A549 (cell line): ENCODE data around the gene BUD31. TPM values are rescaled to one million over a fixed set of nuclear protein-coding genes. Genes with fewer than 3 reads are reported as not detected.

ENCODE experiments used
- ATAC-seq, 2 experiments: fragments of 200-7000 bp in 1 of 2; fragments of >200 bp in 1 of 2; cut with Nextera tagmentation in 1 of 2; cut with Tn5 transposase in 1 of 2; 3 replicates each; pipeline versions ENCODE4 v1.8.0 to v1.9.1; 2018 to 2020; ENCODE audit warnings: mild to moderate bottlenecking in 1 of 2, moderate library complexity in 1 of 2
- CTCF ChIA-PET: fragments of 300-600 bp; sonication (Branson Sonifier 250); formaldehyde crosslinking; extraction: SDS; loops from one replicate; lab custom pipeline; 2021; ENCODE audit warnings: antibody characterized with exemption, inconsistent platforms; lab: Yijun Ruan, JAX
- POLR2A ChIA-PET: fragments of 350-600 bp; formaldehyde crosslinking; extraction: SDS; loops from one replicate; lab custom pipeline; 2021; ENCODE audit warnings: antibody characterized with exemption, inconsistent platforms; lab: Yijun Ruan, JAX
- DNase-seq, 2 experiments: peaks; one replicate each; pipeline versions ENCODE4 v3.0.0 to v3.0.0-alpha.2; 2011 to 2016; ENCODE audit warnings: low read depth in 1 of 2, low spot score in 1 of 2
- FAIRE-seq: peaks from 2 replicates; lab custom pipeline; 2011; peaks lifted over from hg19 to GRCh38; lab: Jason Lieb, UNC
- H3K27ac ChIP-seq, 2 experiments: fragments of >200 bp; sonication (Bioruptor Twin); formaldehyde crosslinking; 3 replicates each; pipeline ENCODE4 v1.5.1; 2016 to 2017
- H3K4me1 ChIP-seq: fragments of >200 bp; sonication (Bioruptor Twin); formaldehyde crosslinking; 3 replicates; pipeline ENCODE4 v1.6.1; 2016
- H3K4me2 ChIP-seq: fragments of >200 bp; sonication (Bioruptor Twin); formaldehyde crosslinking; 3 replicates; pipeline ENCODE4 v1.6.1; 2016
- H3K4me3 ChIP-seq: fragments of >200 bp; sonication (Bioruptor Twin); formaldehyde crosslinking; 3 replicates; pipeline ENCODE4 v1.5.1; 2016
- H3K9me3 ChIP-seq: fragments of >200 bp; sonication (Bioruptor Twin); formaldehyde crosslinking; 3 replicates; pipeline ENCODE4 v1.6.1; 2016
- BHLHE40 ChIP-seq: IDR thresholded peaks from 2 replicates; pipeline ENCODE4 v1.6.1; 2012; ENCODE audit warnings: low read depth, low read length, inconsistent platforms
- CEBPB ChIP-seq, 2 experiments: fragments of >200 bp in 1 of 2; sonication (Bioruptor Twin) in 1 of 2; formaldehyde crosslinking in 1 of 2; IDR thresholded peaks; 2 replicates each; pipeline ENCODE4 v1.6.1; 2012 to 2016
- CHD2 ChIP-seq: fragments of 150-350 bp; IDR thresholded peaks from 2 replicates; pipeline ENCODE4 v1.6.1; 2014; ENCODE audit warnings: low read length; ENCODE audit not compliant: partially characterized antibody
- CHD4 ChIP-seq: fragments of 200-600 bp; sonication (generic); IDR thresholded peaks from 2 replicates; pipeline ENCODE4 v1.6.1; 2016; ENCODE audit warnings: antibody characterized with exemption, mild to moderate bottlenecking, borderline replicate concordance
- EHF ChIP-seq: fragments of 250-450 bp; sonication (Bioruptor Pico); IDR thresholded peaks from 2 replicates; pipeline ENCODE4 v1.5.0; 2020; ENCODE audit warnings: mild to moderate bottlenecking
- EHMT2 ChIP-seq: fragments of 200-600 bp; sonication (generic); IDR thresholded peaks from 2 replicates; pipeline ENCODE4 v1.6.1; 2016; ENCODE audit warnings: antibody characterized with exemption, low read depth, mild to moderate bottlenecking, moderate library complexity
- EP300 ChIP-seq, 2 experiments: fragments of >200 bp; sonication (Bioruptor Twin); formaldehyde crosslinking; IDR thresholded peaks; 2 replicates in 1 of 2; 3 replicates in 1 of 2; pipeline ENCODE4 v1.6.1; 2016 to 2017
- FOXS1 ChIP-seq: fragments of 250-450 bp; sonication (Bioruptor Pico); IDR thresholded peaks from 2 replicates; pipeline ENCODE4 v1.5.0; 2020; ENCODE audit warnings: mild to moderate bottlenecking, moderate library complexity
- GATA3 ChIP-seq: IDR thresholded peaks from 2 replicates; pipeline ENCODE4 v1.6.1; 2012; ENCODE audit warnings: borderline replicate concordance
- HOXB5 ChIP-seq: fragments of 250-450 bp; sonication (Bioruptor Pico); IDR thresholded peaks from 2 replicates; pipeline ENCODE4 v1.5.0; 2020; ENCODE audit warnings: mild to moderate bottlenecking, moderate library complexity
- KDM5A ChIP-seq: fragments of 200-600 bp; sonication (generic); IDR thresholded peaks from 2 replicates; pipeline ENCODE4 v1.6.1; 2016; ENCODE audit warnings: antibody characterized with exemption, mild to moderate bottlenecking
- MAFK ChIP-seq: fragments of 450-650 bp; IDR thresholded peaks from 2 replicates; pipeline ENCODE4 v1.6.1; 2014; ENCODE audit not compliant: partially characterized antibody
- RCOR1 ChIP-seq: fragments of 150-350 bp; IDR thresholded peaks from 2 replicates; pipeline ENCODE4 v1.6.1; 2014; ENCODE audit warnings: antibody characterized with exemption, low read length, low read depth
- RNF2 ChIP-seq: fragments of 200-600 bp; sonication (generic); IDR thresholded peaks from 2 replicates; pipeline ENCODE4 v1.6.1; 2016; ENCODE audit warnings: low read depth, mild to moderate bottlenecking, antibody characterized with exemption, moderate library complexity, borderline replicate concordance
- TP53 ChIP-seq: fragments of 250-450 bp; sonication (Bioruptor Pico); IDR thresholded peaks from 2 replicates; pipeline ENCODE4 v1.5.0; 2021; ENCODE audit warnings: mild to moderate bottlenecking, moderate library complexity
- ZNF302 ChIP-seq: fragments of 250-450 bp; sonication (Bioruptor Pico); IDR thresholded peaks from 2 replicates; pipeline ENCODE4 v1.9.0; 2021; ENCODE audit warnings: inconsistent platforms, mild to moderate bottlenecking, moderate library complexity
- WGBS: methylation state at CpG from one replicate; pipeline ENCODE4 v1.1.6; 2017; ENCODE audit errors: missing lambda C conversion rate; 5-methylcytosine and 5-hydroxymethylcytosine counted together
- polyA plus RNA-seq, 4 experiments: library from polyadenylated mRNA; depleted of rRNA in 3 of 4; stranded (reverse); fragments of >200 nt; fragmentation: RNase III in 1 of 4; extraction: RNeasy Plus Mini Kit Qiagen cat#74134 plus additional on column Dnase treatment in 1 of 4; gene quantifications; 2 replicates in 3 of 4; 3 replicates in 1 of 4; pipeline ENCODE4 v1.2.3, GENCODE V29; 2011 to 2017
- TF ChIP-seq, protein P1 (sequence below): fragments of >200 bp; sonication (Bioruptor Twin); formaldehyde crosslinking; IDR thresholded peaks from 3 replicates; pipeline ENCODE4 v1.5.1; 2016
- TF ChIP-seq, protein P2 (sequence below): IDR thresholded peaks from 2 replicates; pipeline ENCODE4 v1.6.1; 2012; ENCODE audit warnings: low read depth, borderline replicate concordance
- TF ChIP-seq, protein P3 (sequence below): fragments of 150-350 bp; IDR thresholded peaks from 2 replicates; pipeline ENCODE4 v1.6.1; 2014; ENCODE audit warnings: low read depth, mild to moderate bottlenecking, low read length

BUD31 gene
- polyA plus RNA-seq, 2 of the 4 experiments (the other 2 are of a cell fraction): 96.5 to 105 TPM

DNA sequence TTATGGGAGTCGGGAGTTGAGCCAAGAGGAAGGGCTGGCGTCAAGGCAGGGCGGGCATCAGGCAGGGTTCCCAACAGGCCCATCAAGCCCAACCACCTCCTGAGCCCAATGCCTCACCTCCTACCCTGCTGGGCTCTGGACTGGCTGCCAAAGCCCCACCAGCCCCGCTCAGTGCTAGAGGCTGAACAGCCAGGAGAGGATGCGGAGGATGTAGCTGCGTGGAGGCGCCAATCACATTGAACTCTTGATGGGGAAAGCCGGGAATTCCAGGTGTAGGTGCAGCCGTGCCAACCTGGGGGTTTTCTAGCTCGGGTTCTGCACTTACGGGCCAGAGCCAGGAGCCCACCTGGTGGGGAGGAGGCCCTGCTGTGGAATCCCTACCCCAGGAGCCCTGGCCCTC, 44.3 kb downstream of the BUD31 start:
- Histone ChIP-seq H3K27ac (no peak overlapping the region), H3K4me1 (no peaks in the 10 kb centered on the region), H3K9me3 (no peaks in the 10 kb centered on the region), H3K4me3 (no peak overlapping the region), H3K4me2 (no peak overlapping the region)
- ATAC-seq (0 out of 6 replicates have a peak, but pooled peaks of 1 of the 2 experiments have one; percentile 6), FAIRE-seq (no peak), DNase-seq (no peak)
- ChIA-PET POLR2A (no interaction called here), CTCF (interaction anchor here (0.9 kb wide), 1 partner anchor 12 kb away, joined by 3 read pairs; no protein-coding TSS in a partner anchor)
- TF ChIP-seq GATA3: no peak
- WGBS: 98% methylated on average over 11 of the region's 11 CpGs

GRCh38 chr7:99455874-99456273, 47.1 kb downstream of the BUD31 start:
- Histone ChIP-seq H3K4me2 (no peak overlapping the region), H3K27ac (no peak overlapping the region), H3K9me3 (no peaks in the 10 kb centered on the region), H3K4me1 (no peaks in the 10 kb centered on the region), H3K4me3 (no peak overlapping the region)
- no peak for TF ChIP-seq EP300 (IDR thresholded peaks at IDR 0.05)
- no peak for TF ChIP-seq TP53 (CRISPR knock-in tag)
- TF ChIP-seq, protein P1, sequence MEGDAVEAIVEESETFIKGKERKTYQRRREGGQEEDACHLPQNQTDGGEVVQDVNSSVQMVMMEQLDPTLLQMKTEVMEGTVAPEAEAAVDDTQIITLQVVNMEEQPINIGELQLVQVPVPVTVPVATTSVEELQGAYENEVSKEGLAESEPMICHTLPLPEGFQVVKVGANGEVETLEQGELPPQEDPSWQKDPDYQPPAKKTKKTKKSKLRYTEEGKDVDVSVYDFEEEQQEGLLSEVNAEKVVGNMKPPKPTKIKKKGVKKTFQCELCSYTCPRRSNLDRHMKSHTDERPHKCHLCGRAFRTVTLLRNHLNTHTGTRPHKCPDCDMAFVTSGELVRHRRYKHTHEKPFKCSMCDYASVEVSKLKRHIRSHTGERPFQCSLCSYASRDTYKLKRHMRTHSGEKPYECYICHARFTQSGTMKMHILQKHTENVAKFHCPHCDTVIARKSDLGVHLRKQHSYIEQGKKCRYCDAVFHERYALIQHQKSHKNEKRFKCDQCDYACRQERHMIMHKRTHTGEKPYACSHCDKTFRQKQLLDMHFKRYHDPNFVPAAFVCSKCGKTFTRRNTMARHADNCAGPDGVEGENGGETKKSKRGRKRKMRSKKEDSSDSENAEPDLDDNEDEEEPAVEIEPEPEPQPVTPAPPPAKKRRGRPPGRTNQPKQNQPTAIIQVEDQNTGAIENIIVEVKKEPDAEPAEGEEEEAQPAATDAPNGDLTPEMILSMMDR: no peak
- TF ChIP-seq RCOR1: no peak
- no peak for TF ChIP-seq RNF2
- TF ChIP-seq EHF: no peak
- TF ChIP-seq, protein P2, sequence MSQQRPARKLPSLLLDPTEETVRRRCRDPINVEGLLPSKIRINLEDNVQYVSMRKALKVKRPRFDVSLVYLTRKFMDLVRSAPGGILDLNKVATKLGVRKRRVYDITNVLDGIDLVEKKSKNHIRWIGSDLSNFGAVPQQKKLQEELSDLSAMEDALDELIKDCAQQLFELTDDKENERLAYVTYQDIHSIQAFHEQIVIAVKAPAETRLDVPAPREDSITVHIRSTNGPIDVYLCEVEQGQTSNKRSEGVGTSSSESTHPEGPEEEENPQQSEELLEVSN: no peak
- TF ChIP-seq ZNF302 (CRISPR knock-in tag): no peak
- no peak for TF ChIP-seq BHLHE40
- no peak for TF ChIP-seq FOXS1 (CRISPR knock-in tag)
- TF ChIP-seq, protein P3, sequence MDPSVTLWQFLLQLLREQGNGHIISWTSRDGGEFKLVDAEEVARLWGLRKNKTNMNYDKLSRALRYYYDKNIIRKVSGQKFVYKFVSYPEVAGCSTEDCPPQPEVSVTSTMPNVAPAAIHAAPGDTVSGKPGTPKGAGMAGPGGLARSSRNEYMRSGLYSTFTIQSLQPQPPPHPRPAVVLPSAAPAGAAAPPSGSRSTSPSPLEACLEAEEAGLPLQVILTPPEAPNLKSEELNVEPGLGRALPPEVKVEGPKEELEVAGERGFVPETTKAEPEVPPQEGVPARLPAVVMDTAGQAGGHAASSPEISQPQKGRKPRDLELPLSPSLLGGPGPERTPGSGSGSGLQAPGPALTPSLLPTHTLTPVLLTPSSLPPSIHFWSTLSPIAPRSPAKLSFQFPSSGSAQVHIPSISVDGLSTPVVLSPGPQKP: no peak
- no peak for TF ChIP-seq HOXB5 (CRISPR knock-in tag)
- DNase-seq: no peak
- ATAC-seq: no peak
- no peak for FAIRE-seq
- POLR2A ChIA-PET: interaction anchor here (0.9 to 1.2 kb wide), 2 partner anchors 10 to 18 kb away, joined by 4 to 5 read pairs; partner anchors contain the start of genes CPSF4 and PTCD1
- CTCF ChIA-PET: interaction anchor here (1.1 to 12.6 kb wide), 2 partner anchors 8 to 9 kb away, joined by 4 to 92 read pairs; no protein-coding TSS in a partner anchor
- 86% methylated on average over 8 of the region's 9 CpGs for WGBS

DNA sequence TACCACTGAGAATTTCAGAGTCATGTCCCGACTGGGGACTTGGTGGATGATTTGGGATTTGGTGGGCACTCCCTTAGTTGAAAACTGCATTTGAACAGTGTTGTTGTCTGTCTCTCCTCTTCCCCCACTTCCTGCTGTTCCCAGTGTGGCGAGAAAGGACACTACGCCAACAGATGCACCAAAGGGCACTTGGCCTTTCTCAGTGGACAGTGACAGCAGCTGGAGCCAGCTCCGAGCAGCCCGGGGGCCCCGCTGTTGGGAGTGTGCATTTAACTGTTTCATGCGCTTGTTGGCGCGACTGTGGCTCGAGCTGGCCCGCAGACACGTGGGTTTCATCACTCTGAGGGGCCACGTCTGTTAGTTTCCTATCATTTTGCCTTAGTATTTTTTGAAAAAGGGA, 47.5 kb downstream of the BUD31 start:
- 88% methylated on average over 13 of the region's 13 CpGs for WGBS
- TF ChIP-seq CHD4 (no peak), CEBPB (IDR thresholded peaks at IDR 0.05) (no peak), EHMT2 (no peak), KDM5A (no peak), FOXS1 (CRISPR knock-in tag) (no peak), MAFK (no peak), CHD2 (no peak)
- H3K4me1 ChIP-seq: no peaks in the 10 kb centered on the region
- ATAC-seq (no peak), FAIRE-seq (no peak), DNase-seq (no peak)
- no peak overlapping the region for H3K27ac ChIP-seq
- H3K9me3 ChIP-seq: no peaks in the 10 kb centered on the region
- POLR2A ChIA-PET: interaction anchor here (0.9 to 1.2 kb wide), 2 partner anchors 10 to 18 kb away, joined by 4 to 5 read pairs; partner anchors contain the start of genes CPSF4 and PTCD1
- CTCF ChIA-PET: interaction anchor here (12.6 kb wide), 1 partner anchor 9 kb away, joined by 92 read pairs; no protein-coding TSS in a partner anchor
- H3K4me2 ChIP-seq: no peak overlapping the region
- no peak overlapping the region for H3K4me3 ChIP-seq
